GM23338 (cell line): ENCODE measurements around the gene SNAPC3. TPM values are rescaled to one million over a fixed set of nuclear protein-coding genes. Genes with fewer than 3 reads are reported as not detected.
A peak's percentile ranks its signal among the peaks of the same experiment; 100 is the strongest.

Source experiments
- ATAC-seq: fragments of 200-7000 bp; cut with Tn5 transposase; 3 replicates; pipeline ENCODE4 v1.9.1; 2020
- DNase-seq: peaks from one replicate; pipeline ENCODE4 v3.0.0-alpha.2; 2015; ENCODE audit warnings: low spot score
- H2AFZ ChIP-seq: fragments of 200-600 bp; sonication (generic); 2 replicates; pipeline ENCODE4 v1.8.0; 2016; ENCODE audit warnings: antibody characterized with exemption, mild to moderate bottlenecking, moderate library complexity
- H3F3A ChIP-seq: fragments of 200-600 bp; sonication (generic); replicated peaks from 2 replicates; pipeline ENCODE4 v1.8.0; 2017; ENCODE audit warnings: antibody characterized with exemption, mixed run types, low read depth
- H3K27ac ChIP-seq: fragments of 200-600 bp; sonication (generic); 2 replicates; pipeline ENCODE4 v1.6.1; 2016; ENCODE audit warnings: low read depth
- H3K27me3 ChIP-seq: fragments of 200-600 bp; sonication (generic); 2 replicates; pipeline ENCODE4 v1.8.0; 2016; ENCODE audit warnings: mild to moderate bottlenecking, mixed run types, moderate library complexity; ENCODE audit not compliant: insufficient read depth
- H3K36me3 ChIP-seq: fragments of 200-600 bp; sonication (generic); 2 replicates; pipeline ENCODE4 v1.8.0; 2016; ENCODE audit warnings: mild to moderate bottlenecking; ENCODE audit not compliant: insufficient read depth
- H3K4me1 ChIP-seq: fragments of 200-600 bp; sonication (generic); 2 replicates; pipeline ENCODE4 v1.8.0; 2016; ENCODE audit warnings: mild to moderate bottlenecking, moderate library complexity; ENCODE audit not compliant: insufficient read depth
- H3K4me2 ChIP-seq: fragments of 200-600 bp; sonication (generic); 2 replicates; pipeline ENCODE4 v1.7.1; 2017; ENCODE audit warnings: mixed run types
- H3K4me3 ChIP-seq: fragments of 200-600 bp; sonication (generic); 2 replicates; pipeline ENCODE4 v1.6.1; 2016; ENCODE audit warnings: mixed run types
- H3K79me2 ChIP-seq: fragments of 200-600 bp; sonication (generic); replicated peaks from 2 replicates; pipeline ENCODE4 v1.8.0; 2017; ENCODE audit warnings: mild to moderate bottlenecking; ENCODE audit not compliant: insufficient read depth
- H3K9me2 ChIP-seq: fragments of 200-600 bp; sonication (generic); 2 replicates; pipeline ENCODE4 v1.8.0; 2017; ENCODE audit not compliant: insufficient read depth
- H4K20me1 ChIP-seq: fragments of 200-600 bp; sonication (generic); replicated peaks from 2 replicates; pipeline ENCODE4 v1.8.0; 2017; ENCODE audit warnings: mild to moderate bottlenecking; ENCODE audit not compliant: insufficient read depth
- H3K27ac Mint-ChIP-seq: 2 replicates; pipeline ENCODE4 v1.8.0; 2020; ENCODE audit warnings: inconsistent platforms, mild to moderate bottlenecking, moderate library complexity, mixed read lengths
- H3K27me3 Mint-ChIP-seq: 3 replicates; pipeline ENCODE4 v1.8.0; 2022; ENCODE audit warnings: low read depth, mild to moderate bottlenecking, moderate library complexity, mixed read lengths, inconsistent platforms; ENCODE audit not compliant: insufficient read depth, poor library complexity
- H3K36me3 Mint-ChIP-seq: 3 replicates; pipeline ENCODE4 v1.8.0; 2021; ENCODE audit warnings: low read depth, mild to moderate bottlenecking, inconsistent platforms, moderate library complexity, mixed read lengths
- H3K4me1 Mint-ChIP-seq: 3 replicates; pipeline ENCODE4 v1.8.0; 2020; ENCODE audit warnings: mild to moderate bottlenecking, inconsistent platforms, mixed read lengths
- H3K4me3 Mint-ChIP-seq: 3 replicates; pipeline ENCODE4 v1.8.0; 2021; ENCODE audit warnings: moderate library complexity, mild to moderate bottlenecking, inconsistent platforms, mixed read lengths
- H3K9me3 Mint-ChIP-seq: 3 replicates; pipeline ENCODE4 v1.8.0; 2020; ENCODE audit warnings: moderate library complexity, mild to moderate bottlenecking, inconsistent platforms, mixed read lengths
- CREB1 ChIP-seq: fragments of 250-450 bp; sonication (Bioruptor Pico); IDR thresholded peaks from 2 replicates; pipeline ENCODE4 v1.5.0; 2020; ENCODE audit warnings: low read depth, mild to moderate bottlenecking, moderate library complexity
- EZH2 ChIP-seq: fragments of 200-600 bp; sonication (generic); IDR thresholded peaks from one replicate; pipeline ENCODE4 v1.8.0; 2017; ENCODE audit warnings: antibody characterized with exemption, mild to moderate bottlenecking, low read depth; ENCODE audit not compliant: unreplicated experiment
- EZH2phosphoT487 ChIP-seq: fragments of 200-600 bp; sonication (generic); IDR thresholded peaks from one replicate; pipeline ENCODE4 v1.8.1; 2018; ENCODE audit warnings: antibody characterized with exemption; ENCODE audit not compliant: unreplicated experiment
- JUNB ChIP-seq: IDR thresholded peaks from one replicate; pipeline ENCODE4 v1.6.1; 2016; ENCODE audit warnings: antibody characterized with exemption; ENCODE audit not compliant: unreplicated experiment
- NANOG ChIP-seq: IDR thresholded peaks from 2 replicates; pipeline ENCODE4 v1.6.1; 2016; ENCODE audit warnings: antibody characterized with exemption, borderline replicate concordance
- POLR2AphosphoS5 ChIP-seq: IDR thresholded peaks from 2 replicates; pipeline ENCODE4 v1.6.1; 2016; ENCODE audit warnings: antibody characterized with exemption, low read depth
- STAT1 ChIP-seq: IDR thresholded peaks from one replicate; pipeline ENCODE4 v1.6.1; 2016; ENCODE audit warnings: antibody characterized with exemption; ENCODE audit not compliant: unreplicated experiment
- ZNF114 ChIP-seq: fragments of 250-450 bp; sonication (Bioruptor Pico); IDR thresholded peaks from 2 replicates; pipeline ENCODE4 v1.5.0; 2020; ENCODE audit warnings: mild to moderate bottlenecking, moderate library complexity
- ZNF331 ChIP-seq: fragments of 250-450 bp; sonication (Bioruptor Pico); IDR thresholded peaks from 2 replicates; pipeline ENCODE4 v1.5.0; 2020; ENCODE audit warnings: low read depth, mild to moderate bottlenecking, moderate library complexity
- polyA plus RNA-seq: library from polyadenylated mRNA; unstranded; fragments of >200 nt; fragmentation: Nextera tagmentation; extraction: Ambion mirVana; gene quantifications from 2 replicates; pipeline ENCODE4 v1.2.1, GENCODE V29; 2016
- total RNA-seq: library from RNA; depleted of rRNA; stranded (reverse); fragments of >200 nt; shearing (Covaris generic); gene quantifications from 2 replicates; pipeline ENCODE4 v1.2.3, GENCODE V29; 2014
- TF ChIP-seq, protein P1 (sequence below): IDR thresholded peaks from 2 replicates; pipeline ENCODE4 v1.6.1; 2016; ENCODE audit warnings: antibody characterized with exemption
- TF ChIP-seq, protein P2 (sequence below), 2 experiments: fragments of 200-600 bp in 1 of 2; sonication (generic) in 1 of 2; conservative IDR thresholded peaks; 2 replicates each; pipeline versions ENCODE4 v1.5.1 to v1.6.1; 2016 to 2017; ENCODE audit warnings: antibody characterized with exemption in 2 of 2, low read depth in 2 of 2, mild to moderate bottlenecking in 2 of 2, moderate library complexity in 1 of 2
- TF ChIP-seq, protein P3 (sequence below): fragments of 250-450 bp; sonication (Bioruptor Pico); IDR thresholded peaks from 2 replicates; pipeline ENCODE4 v1.5.0; 2020; ENCODE audit warnings: mild to moderate bottlenecking, moderate library complexity

Gene SNAPC3
- total and polyA plus RNA-seq, 2 experiments from 2014 or later: 20.9 to 35.2 TPM

DNA sequence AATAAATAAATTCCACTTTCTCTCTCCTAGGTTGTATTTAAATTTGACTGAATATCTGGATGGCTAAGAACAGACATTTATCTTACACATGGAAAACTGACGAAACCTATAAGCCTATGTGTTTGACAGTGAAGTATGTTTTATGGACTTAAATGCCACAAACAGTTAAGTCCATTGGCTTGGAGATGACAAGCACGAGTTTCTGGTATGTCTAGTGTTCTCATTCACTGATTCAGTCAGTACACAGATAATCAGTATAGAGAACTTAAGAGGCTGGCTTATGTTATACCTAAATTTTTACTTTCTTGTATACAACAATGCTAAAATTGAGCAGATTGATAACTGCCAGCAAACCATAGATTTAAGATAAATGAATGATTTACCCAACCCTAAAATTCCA is 38.9 kb downstream of the SNAPC3 start:
- no peak overlapping the region for H3K27ac Mint-ChIP-seq
- peaks cover 54% of the 10 kb centered on the region; the same call in 1 of the 2 replicates for H3K36me3 ChIP-seq
- no peaks in the 10 kb centered on the region for H3K9me3 Mint-ChIP-seq
- no peak overlapping the region for H3K4me3 Mint-ChIP-seq
- H3K27ac ChIP-seq: peak overlapping the region; percentile 15; the same call in 1 of the 2 replicates
- DNase-seq (no peak), ATAC-seq (no peak)
- H3K4me1 Mint-ChIP-seq: no peaks in the 10 kb centered on the region
- H3K4me2 ChIP-seq: no peak overlapping the region
- H3F3A ChIP-seq: peaks cover 37% of the 10 kb centered on the region
- H4K20me1 ChIP-seq: no peaks in the 10 kb centered on the region
- no peak overlapping the region for H2AFZ ChIP-seq
- H3K27me3 Mint-ChIP-seq: peaks cover 8% of the 10 kb centered on the region
- no peaks in the 10 kb centered on the region for H3K9me2 ChIP-seq
- TF ChIP-seq, protein P1, sequence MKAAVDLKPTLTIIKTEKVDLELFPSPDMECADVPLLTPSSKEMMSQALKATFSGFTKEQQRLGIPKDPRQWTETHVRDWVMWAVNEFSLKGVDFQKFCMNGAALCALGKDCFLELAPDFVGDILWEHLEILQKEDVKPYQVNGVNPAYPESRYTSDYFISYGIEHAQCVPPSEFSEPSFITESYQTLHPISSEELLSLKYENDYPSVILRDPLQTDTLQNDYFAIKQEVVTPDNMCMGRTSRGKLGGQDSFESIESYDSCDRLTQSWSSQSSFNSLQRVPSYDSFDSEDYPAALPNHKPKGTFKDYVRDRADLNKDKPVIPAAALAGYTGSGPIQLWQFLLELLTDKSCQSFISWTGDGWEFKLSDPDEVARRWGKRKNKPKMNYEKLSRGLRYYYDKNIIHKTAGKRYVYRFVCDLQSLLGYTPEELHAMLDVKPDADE: no peak
- no peak for TF ChIP-seq ZNF331 (CRISPR knock-in tag)
- H3K27me3 ChIP-seq: no peaks in the 10 kb centered on the region
- H3K36me3 Mint-ChIP-seq: peaks cover 74% of the 10 kb centered on the region; the same call in 2 of the 3 replicates
- no peaks in the 10 kb centered on the region for H3K79me2 ChIP-seq
- H3K4me3 ChIP-seq: no peak overlapping the region
- no peaks in the 10 kb centered on the region for H3K4me1 ChIP-seq

DNA sequence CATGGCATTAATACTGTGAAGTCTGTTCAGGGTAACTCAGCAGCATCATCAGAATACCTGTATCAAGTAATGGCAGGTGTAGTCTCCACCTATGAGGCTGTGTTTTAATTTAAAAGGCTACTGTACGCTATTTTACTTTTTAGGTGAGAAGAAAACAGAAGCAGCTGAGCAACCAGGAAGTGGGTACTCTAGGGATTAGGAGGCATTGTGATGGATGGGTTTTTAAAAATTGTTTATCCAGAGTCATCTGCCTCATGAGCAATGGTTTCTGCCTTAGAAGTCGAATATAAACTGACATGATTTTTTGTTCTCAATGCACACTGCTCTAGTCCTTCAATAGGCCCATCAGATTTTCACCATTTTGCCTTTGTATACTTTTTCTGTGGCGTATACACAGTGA is 45.5 kb downstream of the SNAPC3 start:
- no peak for DNase-seq
- no peaks in the 10 kb centered on the region for H3K4me1 Mint-ChIP-seq
- Histone ChIP-seq H3K4me3 (no peak overlapping the region), H3K27ac (no peak overlapping the region), H2AFZ (no peak overlapping the region), H3K36me3 (peaks cover 73% of the 10 kb centered on the region), H3K4me1 (no peaks in the 10 kb centered on the region), H3K9me2 (no peaks in the 10 kb centered on the region), H3K79me2 (no peaks in the 10 kb centered on the region), H3K4me2 (no peak overlapping the region), H3F3A (peaks cover 51% of the 10 kb centered on the region; the same call in 1 of the 2 replicates), H3K27me3 (no peaks in the 10 kb centered on the region), H4K20me1 (no peaks in the 10 kb centered on the region; the same call in 1 of the 2 replicates)
- H3K4me3 Mint-ChIP-seq: no peak overlapping the region
- H3K36me3 Mint-ChIP-seq: peaks cover 89% of the 10 kb centered on the region
- no peak for ATAC-seq
- no peaks in the 10 kb centered on the region for H3K9me3 Mint-ChIP-seq
- peaks cover 6% of the 10 kb centered on the region for H3K27me3 Mint-ChIP-seq
- H3K27ac Mint-ChIP-seq: 0 out of 2 replicates have a peak overlapping the region, but pooled peaks have one; percentile 20
- TF ChIP-seq, protein P2, sequence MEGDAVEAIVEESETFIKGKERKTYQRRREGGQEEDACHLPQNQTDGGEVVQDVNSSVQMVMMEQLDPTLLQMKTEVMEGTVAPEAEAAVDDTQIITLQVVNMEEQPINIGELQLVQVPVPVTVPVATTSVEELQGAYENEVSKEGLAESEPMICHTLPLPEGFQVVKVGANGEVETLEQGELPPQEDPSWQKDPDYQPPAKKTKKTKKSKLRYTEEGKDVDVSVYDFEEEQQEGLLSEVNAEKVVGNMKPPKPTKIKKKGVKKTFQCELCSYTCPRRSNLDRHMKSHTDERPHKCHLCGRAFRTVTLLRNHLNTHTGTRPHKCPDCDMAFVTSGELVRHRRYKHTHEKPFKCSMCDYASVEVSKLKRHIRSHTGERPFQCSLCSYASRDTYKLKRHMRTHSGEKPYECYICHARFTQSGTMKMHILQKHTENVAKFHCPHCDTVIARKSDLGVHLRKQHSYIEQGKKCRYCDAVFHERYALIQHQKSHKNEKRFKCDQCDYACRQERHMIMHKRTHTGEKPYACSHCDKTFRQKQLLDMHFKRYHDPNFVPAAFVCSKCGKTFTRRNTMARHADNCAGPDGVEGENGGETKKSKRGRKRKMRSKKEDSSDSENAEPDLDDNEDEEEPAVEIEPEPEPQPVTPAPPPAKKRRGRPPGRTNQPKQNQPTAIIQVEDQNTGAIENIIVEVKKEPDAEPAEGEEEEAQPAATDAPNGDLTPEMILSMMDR (conservative IDR thresholded peaks at IDR 0.05; ENCODE audit: low read depth in 2 of 2): no peak
- TF ChIP-seq EZH2phosphoT487: no peak
- no peak for TF ChIP-seq POLR2AphosphoS5
- no peak for TF ChIP-seq JUNB
- TF ChIP-seq STAT1: no peak
- no peak for TF ChIP-seq NANOG
- TF ChIP-seq EZH2: no peak
- no peak for TF ChIP-seq CREB1 (CRISPR knock-in tag)
- no peak for TF ChIP-seq ZNF114
- TF ChIP-seq, protein P1: no peak
- TF ChIP-seq ZNF331 (CRISPR knock-in tag): no peak
- TF ChIP-seq, protein P3, sequence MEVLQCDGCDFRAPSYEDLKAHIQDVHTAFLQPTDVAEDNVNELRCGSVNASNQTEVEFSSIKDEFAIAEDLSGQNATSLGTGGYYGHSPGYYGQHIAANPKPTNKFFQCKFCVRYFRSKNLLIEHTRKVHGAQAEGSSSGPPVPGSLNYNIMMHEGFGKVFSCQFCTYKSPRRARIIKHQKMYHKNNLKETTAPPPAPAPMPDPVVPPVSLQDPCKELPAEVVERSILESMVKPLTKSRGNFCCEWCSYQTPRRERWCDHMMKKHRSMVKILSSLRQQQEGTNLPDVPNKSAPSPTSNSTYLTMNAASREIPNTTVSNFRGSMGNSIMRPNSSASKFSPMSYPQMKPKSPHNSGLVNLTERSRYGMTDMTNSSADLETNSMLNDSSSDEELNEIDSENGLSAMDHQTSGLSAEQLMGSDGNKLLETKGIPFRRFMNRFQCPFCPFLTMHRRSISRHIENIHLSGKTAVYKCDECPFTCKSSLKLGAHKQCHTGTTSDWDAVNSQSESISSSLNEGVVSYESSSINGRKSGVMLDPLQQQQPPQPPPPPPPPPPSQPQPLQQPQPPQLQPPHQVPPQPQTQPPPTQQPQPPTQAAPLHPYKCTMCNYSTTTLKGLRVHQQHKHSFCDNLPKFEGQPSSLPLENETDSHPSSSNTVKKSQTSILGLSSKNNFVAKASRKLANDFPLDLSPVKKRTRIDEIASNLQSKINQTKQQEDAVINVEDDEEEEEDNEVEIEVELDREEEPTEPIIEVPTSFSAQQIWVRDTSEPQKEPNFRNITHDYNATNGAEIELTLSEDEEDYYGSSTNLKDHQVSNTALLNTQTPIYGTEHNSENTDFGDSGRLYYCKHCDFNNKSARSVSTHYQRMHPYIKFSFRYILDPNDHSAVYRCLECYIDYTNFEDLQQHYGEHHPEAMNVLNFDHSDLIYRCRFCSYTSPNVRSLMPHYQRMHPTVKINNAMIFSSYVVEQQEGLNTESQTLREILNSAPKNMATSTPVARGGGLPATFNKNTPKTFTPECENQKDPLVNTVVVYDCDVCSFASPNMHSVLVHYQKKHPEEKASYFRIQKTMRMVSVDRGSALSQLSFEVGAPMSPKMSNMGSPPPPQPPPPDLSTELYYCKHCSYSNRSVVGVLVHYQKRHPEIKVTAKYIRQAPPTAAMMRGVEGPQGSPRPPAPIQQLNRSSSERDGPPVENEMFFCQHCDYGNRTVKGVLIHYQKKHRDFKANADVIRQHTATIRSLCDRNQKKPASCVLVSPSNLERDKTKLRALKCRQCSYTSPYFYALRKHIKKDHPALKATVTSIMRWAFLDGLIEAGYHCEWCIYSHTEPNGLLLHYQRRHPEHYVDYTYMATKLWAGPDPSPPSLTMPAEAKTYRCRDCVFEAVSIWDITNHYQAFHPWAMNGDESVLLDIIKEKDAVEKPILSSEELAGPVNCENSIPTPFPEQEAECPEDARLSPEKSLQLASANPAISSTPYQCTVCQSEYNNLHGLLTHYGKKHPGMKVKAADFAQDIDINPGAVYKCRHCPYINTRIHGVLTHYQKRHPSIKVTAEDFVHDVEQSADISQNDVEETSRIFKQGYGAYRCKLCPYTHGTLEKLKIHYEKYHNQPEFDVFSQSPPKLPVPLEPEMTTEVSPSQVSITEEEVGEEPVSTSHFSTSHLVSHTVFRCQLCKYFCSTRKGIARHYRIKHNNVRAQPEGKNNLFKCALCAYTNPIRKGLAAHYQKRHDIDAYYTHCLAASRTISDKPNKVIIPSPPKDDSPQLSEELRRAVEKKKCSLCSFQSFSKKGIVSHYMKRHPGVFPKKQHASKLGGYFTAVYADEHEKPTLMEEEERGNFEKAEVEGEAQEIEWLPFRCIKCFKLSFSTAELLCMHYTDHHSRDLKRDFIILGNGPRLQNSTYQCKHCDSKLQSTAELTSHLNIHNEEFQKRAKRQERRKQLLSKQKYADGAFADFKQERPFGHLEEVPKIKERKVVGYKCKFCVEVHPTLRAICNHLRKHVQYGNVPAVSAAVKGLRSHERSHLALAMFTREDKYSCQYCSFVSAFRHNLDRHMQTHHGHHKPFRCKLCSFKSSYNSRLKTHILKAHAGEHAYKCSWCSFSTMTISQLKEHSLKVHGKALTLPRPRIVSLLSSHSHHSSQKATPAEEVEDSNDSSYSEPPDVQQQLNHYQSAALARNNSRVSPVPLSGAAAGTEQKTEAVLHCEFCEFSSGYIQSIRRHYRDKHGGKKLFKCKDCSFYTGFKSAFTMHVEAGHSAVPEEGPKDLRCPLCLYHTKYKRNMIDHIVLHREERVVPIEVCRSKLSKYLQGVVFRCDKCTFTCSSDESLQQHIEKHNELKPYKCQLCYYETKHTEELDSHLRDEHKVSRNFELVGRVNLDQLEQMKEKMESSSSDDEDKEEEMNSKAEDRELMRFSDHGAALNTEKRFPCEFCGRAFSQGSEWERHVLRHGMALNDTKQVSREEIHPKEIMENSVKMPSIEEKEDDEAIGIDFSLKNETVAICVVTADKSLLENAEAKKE (CRISPR knock-in tag): no peak
